GM23248 (cell line): ENCODE results near the gene TMEM229B. TPM values are rescaled to one million over a fixed set of nuclear protein-coding genes. Genes with fewer than 3 reads are reported as not detected.
"Not testable (repeated sequence)": the region's sequence is repeated elsewhere in the genome, so short reads cannot be mapped to it uniquely, and the experiment has no call there.

Experiments used
- DNase-seq: peaks from one replicate; pipeline ENCODE4 v3.0.0-alpha.2; 2015
- H2AFZ ChIP-seq: fragments of 200-600 bp; sonication (generic); 2 replicates; pipeline ENCODE4 v1.6.1; 2016; ENCODE audit warnings: antibody characterized with exemption
- H3F3A ChIP-seq: fragments of 200-600 bp; sonication (generic); 2 replicates; pipeline ENCODE4 v1.6.1; 2016; ENCODE audit warnings: mild to moderate bottlenecking, antibody characterized with exemption, mixed run types; ENCODE audit not compliant: insufficient read depth
- H3K27ac ChIP-seq: fragments of 200-600 bp; sonication (generic); 2 replicates; pipeline ENCODE4 v1.5.1; 2016; ENCODE audit warnings: mild to moderate bottlenecking
- H3K27me3 ChIP-seq: fragments of 200-600 bp; sonication (generic); replicated peaks from 2 replicates; pipeline ENCODE4 v1.6.1; 2016; ENCODE audit warnings: mild to moderate bottlenecking; ENCODE audit not compliant: insufficient read depth
- H3K36me3 ChIP-seq: fragments of 200-600 bp; sonication (generic); 2 replicates; pipeline ENCODE4 v1.6.1; 2016; ENCODE audit warnings: low read depth, mild to moderate bottlenecking
- H3K4me1 ChIP-seq: fragments of 200-600 bp; sonication (generic); 2 replicates; pipeline ENCODE4 v1.6.1; 2016; ENCODE audit warnings: mild to moderate bottlenecking; ENCODE audit not compliant: insufficient read depth
- H3K4me2 ChIP-seq: fragments of 200-600 bp; sonication (generic); one replicate; pipeline ENCODE4 v1.6.1; 2016; ENCODE audit warnings: mild to moderate bottlenecking; ENCODE audit not compliant: unreplicated experiment
- H3K4me3 ChIP-seq: fragments of 200-600 bp; sonication (generic); 2 replicates; pipeline ENCODE4 v1.5.1; 2016; ENCODE audit warnings: mild to moderate bottlenecking
- H3K79me2 ChIP-seq: fragments of 200-600 bp; sonication (generic); 2 replicates; pipeline ENCODE4 v1.6.1; 2016; ENCODE audit warnings: mild to moderate bottlenecking; ENCODE audit not compliant: insufficient read depth
- H3K9ac ChIP-seq: fragments of 200-600 bp; sonication (generic); 2 replicates; pipeline ENCODE4 v1.6.1; 2016; ENCODE audit warnings: mild to moderate bottlenecking
- H3K9me2 ChIP-seq: fragments of 200-600 bp; sonication (generic); 2 replicates; pipeline ENCODE4 v1.6.1; 2016; ENCODE audit warnings: mixed run types, mild to moderate bottlenecking, moderate library complexity; ENCODE audit not compliant: insufficient read depth
- H3K9me3 ChIP-seq: fragments of 200-600 bp; sonication (generic); one replicate; pipeline ENCODE4 v1.6.1; 2017; ENCODE audit warnings: low read depth
- H4K20me1 ChIP-seq: fragments of 200-600 bp; sonication (generic); 2 replicates; pipeline ENCODE4 v1.6.0; 2016; ENCODE audit not compliant: insufficient read depth
- EZH2 ChIP-seq: fragments of 200-600 bp; sonication (generic); IDR thresholded peaks from 2 replicates; pipeline ENCODE4 v1.6.1; 2018; ENCODE audit warnings: antibody characterized with exemption, mild to moderate bottlenecking; ENCODE audit not compliant: insufficient read depth, poor library complexity, severe bottlenecking
- EZH2phosphoT487 ChIP-seq: fragments of 200-600 bp; sonication (generic); IDR thresholded peaks from 2 replicates; pipeline ENCODE4 v1.6.1; 2018; ENCODE audit warnings: antibody characterized with exemption, moderate library complexity, mild to moderate bottlenecking, low read depth; ENCODE audit not compliant: insufficient read depth
- WGBS, 2 experiments: methylation state at CpG; one replicate each; pipeline ENCODE4 v1.1.6; 2015 to 2017; ENCODE audit warnings: low lambda C conversion rate in 2 of 2, low coverage in 1 of 2; ENCODE audit errors: missing lambda C conversion rate in 2 of 2; 5-methylcytosine and 5-hydroxymethylcytosine counted together
- in situ Hi-C: fragments of 300-500 bp; cut with MboI; formaldehyde crosslinking; loops from 2 replicates; pipeline ENCODE4 v1.15.0; 2020
- polyA plus RNA-seq: library from polyadenylated mRNA; unstranded; fragments of >200 nt; fragmentation: Nextera tagmentation; extraction: Ambion mirVana; gene quantifications from 2 replicates; pipeline ENCODE4 v1.2.1, GENCODE V29; 2016
- total RNA-seq: library from RNA; depleted of rRNA; stranded (reverse); fragments of >200 nt; shearing (Covaris generic); gene quantifications from 2 replicates; pipeline ENCODE4 v1.2.3, GENCODE V29; 2014

Gene TMEM229B
- total and polyA plus RNA-seq, 2 experiments from 2014 or later: 0.43 to 0.65 TPM

DNA sequence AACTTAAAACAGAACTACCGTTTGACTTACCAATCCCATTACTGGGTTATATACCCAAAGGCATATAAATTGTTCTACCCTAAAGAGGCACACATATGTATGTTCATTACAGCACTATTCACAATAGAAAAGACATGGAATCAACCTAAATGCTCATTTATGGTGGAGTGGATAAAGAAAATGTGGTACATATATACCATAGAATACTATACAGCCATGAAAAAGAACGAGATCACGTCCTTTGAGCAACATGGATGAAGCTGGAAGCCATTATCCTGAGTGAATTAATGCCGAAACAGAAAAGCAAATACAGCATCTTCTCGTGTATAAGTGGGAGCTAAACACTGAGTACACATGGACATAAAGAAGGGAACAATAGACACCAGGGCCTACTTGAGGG lies 31.8 kb downstream of the TMEM229B start:
- in situ Hi-C loops: no loop called here
- H3K9ac ChIP-seq: no peak overlapping the region
- TF ChIP-seq EZH2phosphoT487 (no peak), EZH2 (no peak)

DNA sequence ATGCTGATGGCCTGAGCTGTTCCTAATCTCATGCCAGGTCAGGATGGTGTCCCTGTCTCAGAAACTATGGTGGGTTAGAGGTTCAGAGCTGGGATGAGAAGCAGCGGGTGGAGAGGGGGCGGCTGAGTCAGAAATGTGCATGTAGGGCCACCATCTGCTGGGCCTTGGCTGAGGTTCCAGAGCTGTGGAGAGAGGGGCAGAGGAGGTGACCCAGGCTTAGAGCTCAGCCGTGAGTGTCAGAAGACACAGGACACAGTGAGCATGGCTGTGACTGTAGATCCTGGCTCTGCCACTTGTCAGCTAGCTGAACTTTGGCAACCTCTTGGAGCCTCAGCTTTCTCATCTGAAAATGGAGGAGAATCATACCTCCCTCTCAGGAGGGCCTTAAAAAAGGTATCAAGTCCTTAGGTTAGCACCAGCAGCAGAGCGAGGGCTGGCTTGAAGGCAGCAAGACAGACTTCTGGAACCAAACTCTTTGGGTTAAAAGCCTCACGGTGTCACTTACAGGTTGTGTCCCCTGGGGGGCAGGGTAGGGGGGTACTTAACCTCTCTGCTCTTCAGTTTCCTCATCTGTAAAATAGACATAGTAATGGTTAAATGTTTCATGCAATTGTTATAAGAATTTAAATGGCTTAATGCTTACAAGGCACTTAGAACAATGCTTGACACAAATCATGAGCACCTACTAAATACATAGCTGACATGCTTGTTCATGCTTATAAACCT lies 34.8 kb downstream of the TMEM229B start:
- H3K4me3 ChIP-seq: no peak overlapping the region
- H2AFZ ChIP-seq: no peak overlapping the region
- DNase-seq: no peak
- no peaks in the 10 kb centered on the region for H3K9me2 ChIP-seq
- H3K4me2 ChIP-seq: no peak overlapping the region
- H4K20me1 ChIP-seq: no peaks in the 10 kb centered on the region
- no peak overlapping the region for H3K27ac ChIP-seq
- H3F3A ChIP-seq: no peaks in the 10 kb centered on the region
- H3K4me1 ChIP-seq: no peaks in the 10 kb centered on the region
- H3K79me2 ChIP-seq: no peaks in the 10 kb centered on the region
- H3K9ac ChIP-seq: no peak overlapping the region
- H3K27me3 ChIP-seq: peaks cover 17% of the 10 kb centered on the region; the same call in 1 of the 2 replicates
- 68 to 69% methylated on average over 5 of the region's 5 CpGs for WGBS, 2 experiments
- no peaks in the 10 kb centered on the region for H3K9me3 ChIP-seq
- in situ Hi-C loops: no loop called here
- H3K36me3 ChIP-seq: no peaks in the 10 kb centered on the region
- TF ChIP-seq EZH2phosphoT487: no peak
- TF ChIP-seq EZH2: no peak

More for the DNA sequence above, 31.8 kb downstream of the TMEM229B start:
- Histone ChIP-seq H3K4me1 (no peaks in the 10 kb centered on the region), H3K79me2 (no peaks in the 10 kb centered on the region), H3K9me3 (no peaks in the 10 kb centered on the region), H3K9me2 (no peaks in the 10 kb centered on the region), H4K20me1 (no peaks in the 10 kb centered on the region), H3K27ac (no peak overlapping the region), H3K4me2 (no peak overlapping the region), H2AFZ (no peak overlapping the region), H3K36me3 (no peaks in the 10 kb centered on the region), H3F3A (no peaks in the 10 kb centered on the region), H3K4me3 (no peak overlapping the region), H3K27me3 (peaks cover 31% of the 10 kb centered on the region)
- WGBS, 2 experiments: 40 to 51% methylated on average over 5 of the region's 5 CpGs
- no peak for DNase-seq

DNA sequence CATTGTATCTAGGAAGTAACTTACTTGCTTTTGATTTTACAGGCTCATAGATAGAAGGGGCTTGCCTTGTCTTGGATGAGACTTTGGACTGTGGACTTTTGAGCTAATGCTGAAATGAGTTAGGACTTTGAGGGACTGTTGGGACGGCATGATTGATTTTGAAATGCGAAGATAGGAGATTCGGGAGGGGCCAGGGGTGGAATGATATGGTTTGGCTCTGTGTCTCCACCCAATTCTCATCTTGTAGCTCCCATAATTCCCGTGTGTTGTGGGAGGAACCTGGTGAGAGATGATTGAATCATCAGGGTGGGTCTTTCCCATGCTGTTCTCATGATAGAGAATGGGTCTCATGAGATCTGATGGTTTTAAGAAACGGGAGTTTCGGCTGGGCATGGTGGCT lies 36.9 kb downstream of the TMEM229B start:
- H3K9me3 ChIP-seq, H3F3A ChIP-seq, DNase-seq, H3K4me3 ChIP-seq, H3K36me3 ChIP-seq, H3K79me2 ChIP-seq, H3K27me3 ChIP-seq, H3K4me2 ChIP-seq, H3K4me1 ChIP-seq, H3K9me2 ChIP-seq, in situ Hi-C loops, H3K27ac ChIP-seq, H2AFZ ChIP-seq, H4K20me1 ChIP-seq, H3K9ac ChIP-seq: not testable (repeated sequence)
- 57 to 62% methylated on average over 6 of the region's 6 CpGs for WGBS, 2 experiments

DNA sequence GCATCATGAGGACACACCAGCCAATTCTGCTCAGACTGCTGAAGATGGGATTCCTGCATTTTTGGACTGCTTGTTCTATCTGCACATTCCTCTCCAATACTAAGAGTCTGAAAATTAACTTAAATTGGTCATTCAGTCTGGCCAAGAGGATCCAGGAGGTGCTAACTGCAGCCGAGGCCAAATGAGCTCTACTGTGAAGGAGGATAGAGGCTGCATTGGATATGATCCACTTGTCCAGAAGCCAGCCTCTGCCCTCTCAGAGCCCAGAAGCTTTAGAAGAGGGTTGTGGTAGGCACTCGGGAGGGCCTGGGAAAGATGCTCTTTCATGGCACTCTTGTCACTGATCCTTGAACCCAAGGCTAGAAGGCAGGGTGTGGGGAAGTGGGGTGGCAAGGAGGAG lies 39.4 kb downstream of the TMEM229B start:
- Histone ChIP-seq H3K4me1 (peaks cover 10% of the 10 kb centered on the region), H2AFZ (no peak overlapping the region), H3K27me3 (peaks cover 9% of the 10 kb centered on the region; the same call in 1 of the 2 replicates), H3K27ac (no peak overlapping the region), H3K79me2 (no peaks in the 10 kb centered on the region), H3K9me2 (no peaks in the 10 kb centered on the region), H3K4me2 (no peak overlapping the region), H3K9ac (no peak overlapping the region), H3F3A (no peaks in the 10 kb centered on the region), H3K9me3 (no peaks in the 10 kb centered on the region), H4K20me1 (no peaks in the 10 kb centered on the region), H3K4me3 (no peak overlapping the region), H3K36me3 (no peaks in the 10 kb centered on the region)
- in situ Hi-C loops: no loop called here
- 51 to 62% methylated on average over 2 of the region's 2 CpGs for WGBS, 2 experiments
- no peak for TF ChIP-seq EZH2phosphoT487
- TF ChIP-seq EZH2: no peak
- DNase-seq: no peak

DNA sequence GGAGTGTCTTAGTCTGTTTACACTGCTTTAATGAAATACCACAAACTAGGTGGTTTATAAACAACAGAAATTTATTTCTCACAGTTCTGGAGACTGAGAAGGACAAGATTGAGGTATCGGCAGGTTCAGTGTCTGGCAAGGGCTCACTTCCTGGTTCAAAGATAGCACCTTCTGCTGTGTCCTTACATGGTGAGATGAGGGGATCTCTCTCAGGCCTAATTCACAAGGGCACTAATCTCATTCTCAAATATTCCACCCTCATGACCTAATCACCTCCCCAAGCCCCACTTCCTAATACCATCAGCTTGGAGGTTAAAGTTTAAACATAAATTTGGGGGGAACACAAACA lies 41.5 kb downstream of the TMEM229B start:
- no peak for DNase-seq
- H4K20me1 ChIP-seq: no peaks in the 10 kb centered on the region
- no peak overlapping the region for H3K4me3 ChIP-seq
- H3K9me3 ChIP-seq: no peaks in the 10 kb centered on the region
- no peaks in the 10 kb centered on the region for H3K79me2 ChIP-seq
- no peak overlapping the region for H3K4me2 ChIP-seq
- no peak overlapping the region for H3K27ac ChIP-seq
- no peaks in the 10 kb centered on the region for H3K36me3 ChIP-seq
- no peaks in the 10 kb centered on the region for H3K9me2 ChIP-seq
- no peak overlapping the region for H2AFZ ChIP-seq
- H3K4me1 ChIP-seq: peaks cover 10% of the 10 kb centered on the region
- TF ChIP-seq EZH2phosphoT487: no peak
- TF ChIP-seq EZH2: no peak
- H3K9ac ChIP-seq: no peak overlapping the region
- peaks cover 4% of the 10 kb centered on the region; the same call in 1 of the 2 replicates for H3K27me3 ChIP-seq
- 96 to 100% methylated on average over 1 of the region's 1 CpG for WGBS, 2 experiments
- in situ Hi-C loops: no loop called here
- no peaks in the 10 kb centered on the region for H3F3A ChIP-seq
